ENCODE measurements around the gene COX19. TPM values are rescaled to one million over a fixed set of nuclear protein-coding genes. Genes with fewer than 3 reads are reported as not detected.
"Not testable (repeated sequence)": the region's sequence is repeated elsewhere in the genome, so short reads cannot be mapped to it uniquely, and the experiment has no call there.

COX19 gene
- total RNA-seq, 1 donor from 2014 or later, result 9.4 TPM

DNA sequence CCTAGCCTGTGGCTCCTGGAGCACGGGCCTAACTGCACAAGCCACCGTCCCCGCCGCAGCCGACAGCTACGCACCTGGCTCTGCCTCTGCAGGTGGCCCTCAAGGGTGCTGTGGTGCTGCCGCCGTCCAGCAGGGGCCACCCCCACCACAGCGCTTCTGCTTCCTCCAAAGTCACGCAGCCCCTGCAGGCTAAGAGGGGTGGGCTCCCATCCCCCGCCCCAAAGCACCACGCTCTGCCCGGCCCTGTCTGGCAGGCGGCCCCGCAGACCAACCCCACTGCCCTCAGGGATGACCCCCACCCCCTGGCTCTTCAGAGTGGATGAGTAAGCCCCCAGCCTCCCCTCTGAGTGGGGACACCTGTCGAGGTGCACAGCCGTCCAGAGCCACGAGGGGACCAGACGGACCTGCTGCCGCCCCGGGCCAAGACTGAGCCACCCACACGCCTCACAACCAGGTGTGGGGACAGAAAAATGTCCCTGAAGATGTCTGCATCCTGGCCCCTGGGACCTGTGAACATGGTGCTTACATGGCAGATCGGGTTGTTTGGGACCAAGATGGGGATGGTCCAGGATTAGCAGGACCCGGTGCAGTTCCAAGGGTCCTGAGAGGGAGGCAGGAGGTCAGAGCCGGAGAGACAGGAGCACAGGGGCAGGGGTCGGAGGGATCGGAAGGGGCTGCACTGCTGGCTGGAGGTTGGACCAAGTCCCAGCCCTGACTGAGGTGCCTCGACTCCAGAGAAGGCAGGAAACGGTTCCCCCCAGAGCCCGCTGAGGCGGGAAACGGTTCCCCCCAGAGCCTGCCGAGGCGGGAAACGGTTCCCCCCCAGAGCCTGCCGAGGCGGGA lies 11.9 kb downstream of the COX19 start:
- Histone ChIP-seq H3K9me3 (no peaks in the 10 kb centered on the region), H3K27ac (no peak overlapping the region), H3K4me3 (no peak overlapping the region), H3K36me3 (peaks cover 22% of the 10 kb centered on the region), H3K4me1 (peaks cover 27% of the 10 kb centered on the region), H3K27me3 (peaks cover 9% of the 10 kb centered on the region)
- TF ChIP-seq, protein P1, sequence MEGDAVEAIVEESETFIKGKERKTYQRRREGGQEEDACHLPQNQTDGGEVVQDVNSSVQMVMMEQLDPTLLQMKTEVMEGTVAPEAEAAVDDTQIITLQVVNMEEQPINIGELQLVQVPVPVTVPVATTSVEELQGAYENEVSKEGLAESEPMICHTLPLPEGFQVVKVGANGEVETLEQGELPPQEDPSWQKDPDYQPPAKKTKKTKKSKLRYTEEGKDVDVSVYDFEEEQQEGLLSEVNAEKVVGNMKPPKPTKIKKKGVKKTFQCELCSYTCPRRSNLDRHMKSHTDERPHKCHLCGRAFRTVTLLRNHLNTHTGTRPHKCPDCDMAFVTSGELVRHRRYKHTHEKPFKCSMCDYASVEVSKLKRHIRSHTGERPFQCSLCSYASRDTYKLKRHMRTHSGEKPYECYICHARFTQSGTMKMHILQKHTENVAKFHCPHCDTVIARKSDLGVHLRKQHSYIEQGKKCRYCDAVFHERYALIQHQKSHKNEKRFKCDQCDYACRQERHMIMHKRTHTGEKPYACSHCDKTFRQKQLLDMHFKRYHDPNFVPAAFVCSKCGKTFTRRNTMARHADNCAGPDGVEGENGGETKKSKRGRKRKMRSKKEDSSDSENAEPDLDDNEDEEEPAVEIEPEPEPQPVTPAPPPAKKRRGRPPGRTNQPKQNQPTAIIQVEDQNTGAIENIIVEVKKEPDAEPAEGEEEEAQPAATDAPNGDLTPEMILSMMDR (IDR thresholded peaks at IDR 0.05), result no peak
- intact Hi-C loops (cut with DNase I), result no loop called here
- DNase-seq, result peak; percentile 67
- peak; percentile 22 for ATAC-seq

DNA sequence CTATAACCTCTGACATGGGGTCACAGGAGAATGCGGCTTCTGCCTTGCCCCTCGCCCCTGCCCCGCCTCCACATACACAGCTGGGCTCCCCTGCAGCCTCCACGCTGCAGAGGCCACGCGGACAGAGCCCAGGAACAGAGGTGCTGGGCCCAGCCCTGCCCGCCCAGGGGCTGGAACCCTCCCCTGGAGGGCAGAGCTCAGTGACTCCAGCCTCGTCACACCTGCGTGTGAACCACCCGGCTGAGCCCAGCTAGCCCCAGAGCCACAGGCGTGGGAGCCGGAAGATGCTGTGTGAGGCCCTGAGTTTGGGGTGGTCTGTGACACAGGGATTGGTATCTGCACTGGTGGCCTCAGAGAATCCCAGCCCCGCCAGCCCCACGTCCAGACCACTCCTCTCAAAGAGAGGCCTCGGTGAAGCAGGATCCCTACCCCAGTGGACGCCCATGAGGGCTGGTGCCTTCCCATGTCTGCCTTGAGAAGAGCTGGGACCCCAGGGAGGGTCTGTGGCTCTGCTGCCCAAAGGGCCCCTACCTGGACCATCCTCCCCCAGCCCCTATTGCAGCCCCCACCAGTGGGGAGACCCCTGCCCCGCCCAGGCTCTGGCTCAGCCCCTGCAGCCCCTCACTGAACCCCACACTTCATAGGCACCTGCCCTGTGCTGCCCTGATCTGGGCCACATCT lies 12.8 kb downstream of the COX19 start:
- DNase-seq, result peak; percentile 54

DNA sequence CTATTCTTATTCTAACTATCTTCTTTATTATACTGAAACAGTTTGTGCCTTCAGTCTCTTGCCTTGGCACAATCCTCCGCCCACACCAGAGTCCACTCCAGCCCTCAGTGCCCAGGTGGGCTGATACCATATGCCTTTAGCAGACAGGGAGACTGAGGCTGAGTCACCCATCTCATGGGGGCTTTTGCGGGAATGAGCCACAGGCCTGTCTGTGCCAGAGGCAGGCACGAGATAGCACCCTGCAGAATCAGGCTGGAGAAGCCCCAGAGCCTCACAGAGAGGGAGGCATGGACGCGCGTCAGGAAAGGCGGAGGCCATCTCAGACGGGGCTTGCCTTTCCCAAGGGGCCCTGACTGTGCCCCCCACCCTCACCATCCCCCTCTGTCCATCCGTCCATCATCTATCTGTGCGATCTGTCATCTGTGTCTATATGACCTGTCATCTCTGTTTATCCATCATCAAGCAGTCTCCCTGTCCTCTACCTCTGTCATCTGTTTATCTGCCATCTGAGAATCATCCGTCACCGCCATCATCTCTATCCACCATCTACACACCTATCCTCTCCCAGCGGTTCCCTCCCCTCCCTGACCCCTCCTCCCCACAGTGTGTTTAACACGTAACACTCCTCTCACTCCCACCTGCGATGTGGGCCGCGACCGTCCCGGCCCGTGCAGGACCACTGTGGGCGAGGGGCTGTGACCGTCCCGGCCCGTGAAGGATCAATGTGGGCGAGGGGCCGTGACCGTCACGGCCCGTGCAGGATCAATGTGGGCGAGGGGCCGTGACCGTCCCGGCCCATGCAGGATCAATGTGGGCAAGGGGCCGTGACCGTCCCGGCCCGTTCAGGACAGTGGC lies 13.6 kb downstream of the COX19 start:
- Histone ChIP-seq H3K27ac (no peak overlapping the region), H3K4me1 (peaks cover 27% of the 10 kb centered on the region), H3K27me3 (peaks cover 16% of the 10 kb centered on the region), H3K4me3 (no peak overlapping the region), H3K36me3 (peaks cover 6% of the 10 kb centered on the region), H3K9me3 (no peaks in the 10 kb centered on the region)
- TF ChIP-seq, protein P1 (IDR thresholded peaks at IDR 0.05), result no peak
- no peak for ATAC-seq
- intact Hi-C loops (cut with DNase I), result no loop called here
- DNase-seq, result peak; percentile 58

More for the DNA sequence above, 12.8 kb downstream of the COX19 start:
- peaks cover 16% of the 10 kb centered on the region for H3K27me3 ChIP-seq
- H3K27ac ChIP-seq, result no peak overlapping the region
- peaks cover 13% of the 10 kb centered on the region for H3K36me3 ChIP-seq
- no peak for ATAC-seq
- intact Hi-C loops (cut with DNase I), result no loop called here
- H3K4me1 ChIP-seq, result peaks cover 27% of the 10 kb centered on the region
- TF ChIP-seq, protein P1 (IDR thresholded peaks at IDR 0.05), result no peak
- H3K4me3 ChIP-seq, result no peak overlapping the region
- H3K9me3 ChIP-seq, result no peaks in the 10 kb centered on the region

DNA sequence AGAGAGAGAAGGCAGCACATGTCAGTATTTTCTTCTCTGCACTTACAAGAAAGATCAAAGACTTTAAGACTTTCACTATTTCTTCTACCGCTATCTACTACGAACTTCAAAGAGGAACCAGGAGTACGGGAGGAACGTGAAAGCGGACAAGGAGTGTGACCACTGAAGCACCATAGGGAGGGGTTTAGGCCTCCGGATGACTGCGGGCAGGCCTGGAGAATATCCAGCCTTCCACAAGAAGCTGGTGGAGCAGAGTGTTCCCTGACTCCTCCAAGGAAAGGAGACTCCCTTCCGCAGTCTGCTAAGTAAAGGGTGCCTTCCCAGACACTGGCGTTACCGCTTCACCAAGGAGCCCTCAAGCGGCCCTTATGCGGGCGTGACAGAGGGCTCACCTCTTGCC lies 14.4 kb downstream of the COX19 start:
- DNase-seq, result peak; percentile 48
- H3K27me3 ChIP-seq, result peaks cover 16% of the 10 kb centered on the region

DNA sequence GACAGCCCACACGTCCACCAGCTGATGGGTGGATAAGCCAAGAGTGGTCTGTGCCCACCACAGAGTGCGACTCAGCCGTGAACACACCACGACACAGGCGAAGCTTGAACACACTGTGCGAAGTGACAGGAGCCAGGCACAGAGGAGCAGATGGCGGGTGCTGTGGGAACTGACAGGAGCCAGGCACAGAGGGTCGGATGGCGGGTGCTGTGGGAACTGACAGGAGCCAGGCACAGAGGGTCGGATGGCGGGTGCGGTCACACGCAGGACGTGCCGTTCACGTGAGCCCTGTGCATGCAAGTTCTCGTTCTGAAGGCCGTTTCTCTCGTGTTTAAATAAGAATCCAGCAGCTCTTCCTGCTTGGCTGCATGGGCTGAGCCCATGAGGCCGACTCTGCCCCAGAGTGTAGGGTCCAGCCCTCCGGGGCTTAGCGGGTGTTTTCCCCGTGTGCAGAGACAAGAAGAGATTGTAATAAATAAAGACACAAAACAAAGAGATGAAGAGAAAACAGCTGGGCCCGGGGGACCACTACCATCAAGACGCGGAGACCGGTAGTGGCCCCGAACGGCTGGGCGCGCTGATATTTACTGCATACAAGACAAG lies 15.0 kb downstream of the COX19 start:
- DNase-seq, result peak; percentile 56
- intact Hi-C loops (cut with DNase I), result no loop called here
- H3K4me1 ChIP-seq, result peaks cover 22% of the 10 kb centered on the region

More for the DNA sequence above, 14.4 kb downstream of the COX19 start:
- H3K27ac ChIP-seq; H3K36me3 ChIP-seq; H3K9me3 ChIP-seq; H3K4me3 ChIP-seq; intact Hi-C loops (cut with DNase I); ATAC-seq: not testable (repeated sequence)
- peaks cover 27% of the 10 kb centered on the region for H3K4me1 ChIP-seq

DNA sequence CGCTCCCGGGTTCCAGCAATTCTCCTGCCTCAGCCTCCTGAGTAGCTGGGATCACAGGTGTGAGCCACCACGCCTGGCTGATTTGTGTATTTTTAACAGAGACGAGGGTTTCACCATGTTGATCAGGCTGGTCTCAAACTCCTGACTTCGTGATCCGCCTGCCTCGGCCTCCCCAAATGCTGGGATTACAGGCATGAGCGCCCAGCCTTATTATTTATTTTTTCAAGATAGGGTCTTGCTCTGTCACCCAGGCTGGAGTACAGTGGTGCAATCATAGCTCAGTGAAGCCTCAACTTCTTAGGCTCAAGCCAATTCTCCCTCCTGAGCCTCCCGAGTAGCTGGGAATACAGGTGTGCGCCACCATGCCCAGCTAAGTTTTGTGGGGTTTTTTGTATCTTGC lies 15.6 kb downstream of the COX19 start:
- intact Hi-C loops (cut with DNase I); H3K4me3 ChIP-seq; H3K36me3 ChIP-seq; DNase-seq; H3K9me3 ChIP-seq; H3K27ac ChIP-seq; ATAC-seq: not testable (repeated sequence)
- Histone ChIP-seq H3K4me1 (peaks cover 18% of the 10 kb centered on the region), H3K27me3 (peaks cover 16% of the 10 kb centered on the region)

More for the DNA sequence above, 15.0 kb downstream of the COX19 start:
- ATAC-seq, result no peak
- H3K36me3 ChIP-seq, result no peaks in the 10 kb centered on the region
- TF ChIP-seq, protein P1 (IDR thresholded peaks at IDR 0.05), result no peak
- H3K27ac ChIP-seq, result no peak overlapping the region
- no peaks in the 10 kb centered on the region for H3K9me3 ChIP-seq
- peaks cover 16% of the 10 kb centered on the region for H3K27me3 ChIP-seq
- H3K4me3 ChIP-seq, result no peak overlapping the region

Data from upper lobe of right lung (tissue), 1 donor.